Stimulated activated CD8-positive, alpha-beta memory T cell treated with anti-CD3 and anti-CD28 coated beads, Interleukin-15, amount 100 ng/mL, for 4 hours (primary cell): ENCODE results near the gene PSD.

Experiments
- DNase-seq, 2 donors: peaks; one replicate each; pipeline ENCODE4 v3.0.0-alpha.2; 2020; ENCODE audit warnings: low read depth in 2 of 2

PSD gene

DNA sequence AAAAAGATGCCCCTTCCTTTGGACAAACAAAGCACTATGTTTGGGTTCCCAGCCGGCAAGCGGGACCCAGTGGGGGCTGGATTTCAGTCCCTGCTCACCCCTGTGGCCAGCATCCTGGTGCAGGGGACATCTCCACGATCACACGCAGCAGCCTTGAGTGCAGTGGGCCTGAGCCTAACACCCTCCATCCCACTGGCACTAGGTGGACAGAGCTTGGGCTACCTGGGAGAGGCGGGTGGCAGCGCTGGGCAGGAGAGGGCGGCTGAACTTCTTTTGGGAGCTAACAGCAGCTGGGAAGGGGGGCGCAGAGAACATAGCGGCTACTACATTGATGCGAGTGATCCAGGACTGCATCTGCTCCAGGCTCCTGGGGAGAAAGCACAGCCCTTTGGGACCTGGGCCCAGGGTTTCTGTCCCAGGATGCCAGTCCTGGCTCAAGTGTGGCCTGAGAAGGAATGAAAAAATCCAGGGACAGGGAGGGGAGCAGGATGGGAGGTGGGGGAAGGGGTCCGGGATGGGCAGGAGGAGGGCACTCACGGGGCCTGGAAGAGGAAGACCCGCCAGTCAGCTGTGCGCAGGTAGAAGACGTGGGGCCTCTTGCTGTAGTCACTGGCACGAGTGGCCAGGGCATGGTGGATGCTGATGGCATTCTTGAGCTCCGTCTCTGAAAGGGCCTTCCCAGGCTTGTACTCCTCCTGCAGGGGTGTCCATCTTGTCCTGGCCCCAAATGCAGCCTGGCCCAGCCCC is 14.1 kb downstream of the PSD start:
- DNase-seq, result no peak

DNA sequence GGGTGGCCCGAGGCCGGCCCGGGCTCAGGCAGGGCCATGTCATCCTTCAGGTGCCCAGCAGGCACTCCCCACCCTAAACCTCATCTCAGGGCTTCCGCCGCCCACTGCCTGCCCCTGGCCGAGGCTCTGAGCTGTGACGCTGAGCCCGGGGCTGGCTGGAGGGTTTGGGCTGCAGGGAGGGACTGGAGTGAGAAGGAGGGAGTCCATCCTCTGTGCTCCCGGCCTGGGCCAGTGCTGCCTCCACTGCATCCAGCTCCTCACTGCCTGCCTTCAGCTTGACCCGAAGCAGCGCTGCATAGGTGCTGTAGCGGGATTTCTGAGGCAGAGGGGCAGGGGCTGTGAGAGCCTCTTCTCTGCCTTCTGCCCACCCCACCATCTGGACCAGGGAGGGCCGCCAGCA is 15.5 kb downstream of the PSD start:
- DNase-seq, result no peak

DNA sequence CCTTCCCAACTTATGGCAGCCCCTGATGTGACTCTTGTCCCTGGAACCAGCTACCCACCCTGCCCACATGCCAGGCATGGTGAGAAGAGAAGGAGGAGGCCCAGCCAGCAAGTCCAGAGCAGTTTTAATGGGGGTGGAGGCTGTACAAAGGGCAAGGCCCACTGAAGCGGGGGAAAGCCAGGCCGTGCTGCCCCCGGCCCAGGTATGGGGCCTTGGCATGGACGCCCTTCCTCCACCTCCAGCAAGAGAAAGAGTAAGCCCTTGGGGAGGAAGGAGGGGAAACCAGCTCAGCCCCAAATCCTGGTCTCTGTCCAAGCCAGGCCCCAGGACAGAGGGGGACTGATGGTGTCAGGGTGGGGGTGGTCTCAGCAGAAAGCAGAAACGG is 16.1 kb downstream of the PSD start:
- no peak for DNase-seq

DNA sequence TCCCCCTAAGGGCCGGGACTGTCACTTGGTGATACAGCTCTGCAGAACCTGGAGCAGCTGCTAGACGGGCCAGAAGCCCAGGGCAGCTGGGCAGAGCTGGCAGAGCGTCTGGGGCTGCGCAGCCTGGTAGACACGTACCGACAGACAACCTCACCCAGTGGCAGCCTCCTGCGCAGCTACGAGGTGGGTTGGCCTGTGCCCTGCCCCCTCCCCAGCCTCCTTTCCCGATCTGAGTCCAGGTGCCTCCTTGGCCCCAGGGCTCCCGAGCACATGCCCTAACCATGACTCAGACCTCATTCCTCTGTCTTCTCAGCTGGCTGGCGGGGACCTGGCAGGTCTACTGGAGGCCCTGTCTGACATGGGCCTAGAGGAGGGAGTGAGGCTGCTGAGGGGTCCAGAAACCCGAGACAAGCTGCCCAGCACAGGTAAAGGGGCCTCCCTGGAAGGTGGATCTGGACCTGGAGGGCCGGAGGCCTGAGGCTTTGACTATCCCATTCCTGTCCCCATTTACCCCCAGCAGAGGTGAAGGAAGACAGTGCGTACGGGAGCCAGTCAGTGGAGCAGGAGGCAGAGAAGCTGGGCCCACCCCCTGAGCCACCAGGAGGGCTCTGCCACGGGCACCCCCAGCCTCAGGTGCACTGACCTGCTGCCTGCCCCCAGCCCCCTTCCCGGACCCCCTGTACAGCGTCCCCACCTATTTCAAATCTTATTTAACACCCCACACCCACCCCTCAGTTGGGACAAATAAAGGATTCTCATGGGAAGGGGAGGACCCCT is 16.7 kb downstream of the PSD start:
- DNase-seq, result no peak

DNA sequence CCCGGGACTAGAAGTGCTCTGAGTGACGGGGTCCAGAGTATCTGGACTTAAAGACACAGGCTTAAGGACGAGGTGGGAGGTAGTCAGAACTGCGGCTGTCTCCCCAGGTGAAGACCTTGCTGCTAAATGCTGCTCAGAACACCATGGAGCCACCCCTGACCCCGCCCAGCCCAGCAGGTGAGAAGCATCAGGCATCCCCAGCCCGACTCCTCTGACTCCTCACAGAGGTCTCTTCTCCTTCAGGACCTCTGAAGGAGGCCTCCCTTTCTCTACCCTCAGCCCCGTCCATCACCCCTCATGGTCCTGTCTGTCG is 17.3 kb downstream of the PSD start:
- DNase-seq, result no peak

DNA sequence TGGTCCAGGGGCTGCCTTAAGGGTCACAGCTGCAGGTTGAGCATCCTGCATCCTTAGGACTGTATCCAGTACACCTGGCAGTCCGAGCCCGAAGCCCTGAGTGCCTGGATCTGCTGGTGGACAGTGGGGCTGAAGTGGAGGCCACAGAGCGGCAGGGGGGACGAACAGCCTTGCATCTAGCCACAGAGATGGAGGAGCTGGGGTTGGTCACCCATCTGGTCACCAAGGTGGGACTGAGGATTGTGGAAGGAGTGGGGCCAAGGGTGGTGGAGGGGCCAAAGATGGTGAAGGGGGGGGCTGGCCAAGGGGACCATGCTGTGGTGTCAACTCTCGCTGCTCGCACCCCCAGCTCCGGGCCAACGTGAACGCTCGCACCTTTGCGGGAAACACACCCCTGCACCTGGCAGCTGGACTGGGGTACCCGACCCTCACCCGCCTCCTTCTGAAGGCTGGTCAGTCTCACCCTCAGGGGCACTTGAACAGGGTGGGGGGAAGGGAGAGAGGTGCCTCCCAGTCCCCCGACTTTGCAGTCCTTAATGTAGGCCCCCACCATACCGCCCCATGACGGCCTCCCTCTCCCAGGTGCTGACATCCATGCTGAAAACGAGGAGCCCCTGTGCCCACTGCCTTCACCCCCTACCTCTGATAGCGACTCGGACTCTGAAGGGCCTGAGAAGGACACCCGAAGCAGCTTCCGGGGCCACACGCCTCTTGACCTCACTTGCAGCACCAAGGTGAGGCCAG is 17.8 kb downstream of the PSD start:
- DNase-seq, result no peak

DNA sequence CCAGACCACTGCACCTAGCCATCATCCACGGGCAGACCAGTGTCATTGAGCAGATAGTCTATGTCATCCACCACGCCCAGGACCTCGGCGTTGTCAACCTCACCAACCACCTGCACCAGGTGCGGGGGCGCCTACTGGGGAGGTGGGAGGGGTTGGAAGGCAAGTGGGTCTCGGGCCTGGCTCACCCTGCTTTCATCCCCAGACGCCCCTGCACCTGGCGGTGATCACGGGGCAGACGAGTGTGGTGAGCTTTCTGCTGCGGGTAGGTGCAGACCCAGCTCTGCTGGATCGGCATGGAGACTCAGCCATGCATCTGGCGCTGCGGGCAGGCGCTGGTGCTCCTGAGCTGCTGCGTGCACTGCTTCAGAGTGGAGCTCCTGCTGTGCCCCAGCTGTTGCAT is 18.5 kb downstream of the PSD start:
- DNase-seq, result no peak

DNA sequence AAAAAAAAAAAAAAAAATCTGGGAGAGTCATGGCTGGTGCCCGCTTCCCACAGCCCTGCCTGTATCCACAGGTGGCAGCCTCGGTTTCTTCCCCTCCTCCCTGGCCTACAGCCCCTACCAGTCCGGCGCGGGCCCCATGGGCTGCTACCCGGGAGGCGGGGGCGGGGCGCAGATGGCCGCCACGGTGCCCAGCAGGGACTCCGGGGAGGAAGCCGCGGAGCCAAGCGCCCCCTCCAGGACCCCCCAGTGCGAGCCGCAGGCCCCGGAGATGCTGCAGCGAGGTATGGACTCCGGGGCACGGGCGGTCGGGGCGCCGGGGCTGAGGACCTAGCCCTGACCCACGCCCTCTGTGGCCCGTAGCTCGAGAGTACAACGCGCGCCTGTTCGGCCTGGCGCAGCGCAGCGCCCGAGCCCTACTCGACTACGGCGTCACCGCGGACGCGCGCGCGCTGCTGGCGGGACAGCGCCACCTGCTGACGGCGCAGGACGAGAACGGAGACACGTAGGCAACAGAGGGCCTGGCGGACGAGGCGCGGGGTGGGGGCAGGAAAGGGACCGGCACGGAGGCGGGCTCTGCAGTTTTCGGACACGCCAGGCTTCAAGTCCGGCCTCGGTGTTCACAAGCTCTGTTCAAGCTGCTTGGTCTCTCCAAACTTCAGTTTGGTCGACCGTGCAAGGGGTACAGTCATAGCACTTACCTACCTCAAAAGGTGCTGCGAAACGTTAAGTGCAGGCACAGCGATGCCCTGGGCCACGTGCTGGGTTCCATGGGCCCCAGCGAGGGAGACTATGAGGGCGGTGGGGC is 19.2 kb downstream of the PSD start:
- DNase-seq, result peak; percentile 70 to 72

DNA sequence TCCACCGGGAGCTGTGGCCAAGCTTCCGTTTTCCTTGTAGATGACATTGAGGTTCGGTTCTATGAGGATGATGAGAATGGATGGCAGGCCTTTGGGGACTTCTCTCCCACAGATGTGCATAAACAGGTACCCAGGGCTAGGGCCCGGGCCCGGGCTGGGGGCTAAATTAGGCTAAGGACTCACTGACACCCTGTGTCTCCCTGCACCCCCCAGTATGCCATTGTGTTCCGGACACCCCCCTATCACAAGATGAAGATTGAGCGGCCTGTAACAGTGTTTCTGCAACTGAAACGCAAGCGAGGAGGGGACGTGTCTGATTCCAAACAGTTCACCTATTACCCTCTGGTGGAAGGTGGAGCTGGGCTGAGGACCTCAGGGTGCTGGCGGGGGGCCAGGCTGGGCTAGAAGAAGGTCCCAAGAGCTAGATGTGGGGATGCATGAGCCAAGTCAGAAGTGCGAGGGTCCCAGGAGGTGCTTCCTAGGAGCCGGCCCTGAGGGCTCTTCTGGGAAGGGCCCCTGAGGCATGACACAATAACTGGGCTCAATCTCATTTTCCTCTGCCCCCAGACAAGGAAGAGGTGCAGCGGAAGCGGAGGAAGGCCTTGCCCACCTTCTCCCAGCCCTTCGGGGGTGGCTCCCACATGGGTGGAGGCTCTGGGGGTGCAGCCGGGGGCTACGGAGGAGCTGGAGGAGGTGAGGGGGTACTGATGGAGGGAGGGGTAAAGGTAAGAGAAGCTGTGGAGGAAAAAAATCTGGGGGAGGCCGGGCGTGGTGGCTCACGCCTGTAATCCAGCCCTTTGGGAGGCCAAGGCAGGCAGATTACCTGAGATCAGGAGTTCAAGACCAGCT is 20.2 kb downstream of the PSD start:
- DNase-seq, result no peak

DNA sequence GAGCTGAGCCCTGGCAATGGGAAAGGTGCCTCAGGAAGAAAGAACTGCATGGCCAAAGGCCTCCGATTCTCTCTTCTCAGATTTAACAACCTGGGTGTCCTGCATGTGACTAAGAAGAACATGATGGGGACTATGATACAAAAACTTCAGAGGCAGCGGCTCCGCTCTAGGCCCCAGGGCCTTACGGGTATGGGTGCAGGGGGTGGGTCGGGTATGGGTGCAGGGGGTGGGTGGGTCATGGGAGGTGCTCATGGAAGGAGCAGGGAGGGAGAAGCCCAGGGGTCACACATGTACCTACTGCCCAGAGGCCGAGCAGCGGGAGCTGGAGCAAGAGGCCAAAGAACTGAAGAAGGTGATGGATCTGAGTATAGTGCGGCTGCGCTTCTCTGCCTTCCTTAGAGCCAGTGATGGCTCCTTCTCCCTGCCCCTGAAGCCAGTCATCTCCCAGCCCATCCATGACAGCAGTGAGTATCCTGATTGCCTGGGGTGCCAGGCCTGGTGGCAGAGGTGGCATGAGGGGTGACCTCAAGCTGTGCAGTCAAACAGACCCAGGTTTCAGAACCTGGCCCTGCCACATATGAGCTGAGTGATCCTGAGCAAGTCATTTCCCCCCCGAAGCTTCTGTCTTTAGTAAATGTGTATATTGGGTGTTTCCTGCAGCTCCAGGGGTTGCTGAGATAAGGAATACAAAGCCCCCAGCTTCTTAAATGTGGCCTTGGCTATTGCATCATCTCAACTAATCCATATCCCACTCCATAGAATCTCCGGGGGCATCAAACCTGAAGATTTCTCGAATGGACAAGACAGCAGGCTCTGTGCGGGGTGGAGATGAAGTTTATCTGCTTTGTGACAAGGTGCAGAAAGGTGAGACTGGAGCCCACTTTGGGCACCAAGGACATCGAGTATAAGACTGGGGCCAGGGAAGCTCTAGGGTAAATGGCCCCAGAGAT is 21.1 kb downstream of the PSD start:
- DNase-seq, result no peak

DNA sequence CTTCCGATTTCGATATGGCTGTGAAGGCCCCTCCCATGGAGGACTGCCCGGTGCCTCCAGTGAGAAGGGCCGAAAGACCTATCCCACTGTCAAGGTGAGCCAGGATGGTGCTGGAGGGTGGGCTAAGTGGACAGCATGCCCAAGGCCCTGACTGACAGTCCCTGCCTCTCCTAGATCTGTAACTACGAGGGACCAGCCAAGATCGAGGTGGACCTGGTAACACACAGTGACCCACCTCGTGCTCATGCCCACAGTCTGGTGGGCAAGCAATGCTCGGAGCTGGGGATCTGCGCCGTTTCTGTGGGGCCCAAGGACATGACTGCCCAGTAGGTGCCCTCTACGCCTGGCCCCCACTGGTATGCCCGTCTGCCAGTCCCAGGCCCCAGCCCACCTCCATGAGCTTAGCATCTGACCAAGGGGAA is 21.8 kb downstream of the PSD start:
- no peak for DNase-seq

DNA sequence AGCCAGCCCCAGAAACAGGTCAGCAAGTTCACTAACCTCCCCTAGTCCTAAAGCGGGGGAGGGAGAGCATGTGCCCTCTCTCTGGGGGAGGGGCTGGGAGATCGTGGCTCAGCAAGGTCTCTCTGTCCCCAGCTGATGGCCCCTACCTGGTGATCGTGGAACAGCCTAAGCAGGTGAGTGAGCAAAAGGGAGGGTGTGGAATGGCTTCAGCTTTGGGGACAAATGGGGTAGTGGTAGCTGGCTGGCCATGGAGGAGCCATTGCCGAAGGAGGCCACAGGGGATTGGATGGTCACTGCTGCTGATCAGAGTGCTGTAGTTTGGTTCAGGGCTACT is 22.3 kb downstream of the PSD start:
- no peak for DNase-seq

DNA sequence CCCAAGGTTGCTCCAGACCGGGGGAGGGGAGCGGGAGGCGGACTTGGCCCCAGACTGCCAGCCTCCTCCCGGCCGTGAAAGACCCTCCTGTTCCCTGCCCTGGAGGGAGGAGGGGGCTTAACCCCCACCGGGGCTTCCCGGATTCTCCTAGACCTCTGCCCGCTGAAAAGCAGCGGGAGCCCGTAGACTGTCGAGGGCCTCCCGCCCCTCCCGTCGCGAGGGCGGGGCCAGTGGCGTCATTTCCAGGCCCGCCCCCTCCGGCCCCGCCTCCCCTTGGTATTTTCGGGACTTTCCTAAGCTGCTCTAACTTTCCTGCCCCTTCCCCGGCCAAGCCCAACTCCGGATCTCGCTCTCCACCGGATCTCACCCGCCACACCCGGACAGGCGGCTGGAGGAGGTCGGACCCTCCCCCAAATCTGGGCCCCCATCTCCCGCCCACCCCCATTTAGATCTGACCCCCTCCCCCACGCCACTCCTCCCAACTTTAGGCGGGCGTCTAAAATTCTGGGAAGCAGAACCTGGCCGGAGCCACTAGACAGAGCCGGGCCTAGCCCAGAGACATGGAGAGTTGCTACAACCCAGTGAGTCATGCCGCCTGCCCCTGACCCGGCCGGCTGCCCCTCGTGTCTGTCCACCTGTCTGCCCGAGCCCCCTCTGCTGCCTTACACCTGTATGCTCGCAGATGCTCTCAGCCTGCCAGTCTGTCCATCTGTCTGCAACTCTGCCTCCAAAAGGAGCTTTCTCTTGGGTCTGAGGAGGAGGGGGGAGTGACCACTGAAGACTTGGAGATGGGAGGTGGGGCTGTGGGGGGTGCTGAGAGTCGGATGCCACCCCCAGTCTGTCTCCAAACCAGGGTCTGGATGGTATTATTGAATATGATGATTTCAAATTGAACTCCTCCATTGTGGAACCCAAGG is 22.9 kb downstream of the PSD start, which contains the start of gene NFKB2:
TSS of gene NFKB2 (plus strand) at position 306 of the 917 bp plus-strand sequence. CDS start at position 561, 255 bp downstream.
- peak; percentile 76 to 89 for DNase-seq

DNA sequence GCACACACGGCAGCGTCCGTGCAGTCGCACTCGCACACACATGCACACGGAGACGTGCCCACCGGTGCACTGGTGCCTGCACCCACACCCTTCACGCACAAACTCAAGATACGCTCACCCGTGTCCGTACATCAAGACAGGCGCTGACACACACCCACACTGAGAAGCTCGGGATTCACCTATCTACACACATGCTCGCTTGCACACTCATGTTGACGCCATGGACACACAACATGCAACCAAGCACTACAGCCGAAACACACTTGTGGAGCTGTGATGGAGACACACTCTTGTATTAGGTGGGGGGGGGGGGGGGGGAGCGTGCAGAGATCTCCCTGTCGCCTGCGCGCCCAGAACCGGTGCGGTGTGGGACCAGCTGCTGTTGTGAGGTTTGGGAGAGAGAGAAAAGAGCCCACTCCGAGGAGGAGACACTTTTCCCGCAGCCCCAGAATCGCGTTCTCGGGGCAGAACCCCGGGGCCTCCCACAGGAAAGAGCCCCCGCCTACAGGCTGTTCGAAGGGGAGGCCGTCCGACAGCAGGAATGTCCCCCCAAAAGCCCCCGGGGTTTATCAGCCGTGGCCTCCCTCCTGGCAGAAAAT is 23.7 kb downstream of the PSD start:
- DNase-seq, result peak in 1 of 2 donors; percentile 37

DNA sequence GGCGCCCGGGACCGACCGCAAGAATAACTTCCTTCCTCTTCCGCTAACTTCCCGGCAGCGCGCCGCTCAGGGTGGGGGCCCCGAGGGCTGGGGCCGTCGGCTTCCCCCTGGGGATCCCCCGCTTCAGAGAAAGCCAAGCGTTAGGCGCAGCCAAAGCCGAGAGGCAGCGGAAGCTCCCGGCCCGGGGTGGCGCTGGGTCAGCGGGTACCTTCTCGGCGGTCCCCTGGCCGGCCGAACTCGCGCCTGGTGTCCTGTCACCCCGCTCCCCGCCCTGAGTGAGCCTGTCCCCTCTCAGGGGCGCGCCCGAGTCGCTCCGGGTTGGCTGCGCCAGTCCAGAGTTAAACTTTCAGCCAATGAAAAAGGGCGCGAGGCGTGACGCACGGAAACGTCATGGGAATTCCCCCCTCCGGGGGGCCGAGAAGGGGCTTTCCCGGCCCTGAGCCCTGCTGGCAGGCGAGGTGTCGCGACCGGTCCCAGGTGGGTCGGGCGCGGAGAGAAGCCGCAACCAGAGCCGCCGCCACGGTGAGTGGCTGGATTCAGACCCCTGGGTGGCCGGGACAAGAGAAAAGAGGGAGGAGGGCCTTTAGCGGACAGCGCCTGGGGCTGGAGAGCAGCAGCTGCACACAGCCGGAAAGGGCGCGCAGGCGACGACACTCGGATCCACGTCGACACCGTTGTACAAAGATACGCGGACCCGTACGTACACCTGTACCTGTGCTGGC is 24.3 kb downstream of the PSD start:
- DNase-seq, result peak; percentile 97 to 98

DNA sequence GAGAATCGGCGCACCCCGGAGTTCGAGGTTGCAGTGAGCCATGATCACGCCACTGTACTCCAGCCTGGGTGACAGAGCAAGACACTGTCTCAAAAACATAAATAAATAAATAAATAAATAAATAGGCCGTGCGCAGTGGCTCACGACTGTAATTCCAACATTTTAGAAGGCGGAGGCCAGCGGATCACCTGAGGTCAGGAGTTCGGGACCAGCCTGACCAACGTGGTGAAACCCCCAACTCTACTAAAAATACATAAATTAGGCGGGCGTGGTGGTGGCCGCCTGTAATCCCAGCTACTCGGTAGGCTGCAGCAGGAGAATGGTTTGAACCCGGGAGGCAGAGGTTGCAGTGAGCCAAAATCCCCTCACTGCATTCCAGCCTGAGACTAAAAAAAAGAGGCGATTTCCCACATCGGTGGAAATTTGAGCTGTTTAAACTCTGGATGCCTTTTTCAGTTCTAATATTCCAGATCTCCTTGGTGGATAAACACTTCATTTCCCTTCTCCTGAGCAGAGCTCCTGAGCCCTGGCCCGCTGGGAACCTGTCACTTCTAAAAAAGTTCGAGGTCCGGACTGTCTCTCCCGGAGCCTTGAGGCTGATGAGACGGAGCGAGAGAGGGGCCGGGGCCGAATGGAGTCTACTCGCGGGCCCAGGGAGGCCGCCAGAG is 25.0 kb downstream of the PSD start:
- DNase-seq, result no peak

DNA sequence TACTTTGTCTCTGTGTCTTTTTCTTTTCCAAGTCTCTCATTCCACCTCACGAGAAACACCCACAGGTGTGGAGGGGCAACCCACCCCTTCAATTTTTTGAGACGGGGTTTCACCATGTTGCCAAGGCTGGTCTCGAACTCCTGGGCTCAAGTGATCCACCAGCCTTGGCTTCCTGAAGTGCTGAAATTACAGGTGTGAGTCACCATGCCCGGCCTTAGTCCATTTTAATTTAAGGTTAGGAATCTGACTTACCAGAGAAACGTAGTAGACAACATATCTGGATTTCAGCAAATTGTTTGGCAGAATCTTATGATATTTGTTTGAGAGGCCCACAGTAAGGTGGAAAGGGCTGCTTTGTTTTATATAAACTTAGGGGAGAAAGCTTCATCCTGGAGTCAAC is 26.3 kb downstream of the PSD start:
- no peak for DNase-seq
